Progenitor cell of endocrine pancreas (in vitro differentiated cells): ENCODE data around the gene TSC22D2. TPM values are rescaled to one million over a fixed set of nuclear protein-coding genes. Genes with fewer than 3 reads are reported as not detected.

Experiments used
- DNase-seq: peaks from one replicate; pipeline ENCODE4 v3.0.0; 2021; ENCODE audit warnings: low spot score; ENCODE audit not compliant: unreplicated experiment
- H3K27ac Mint-ChIP-seq: 2 replicates; pipeline ENCODE4 v1.8.0; 2021; ENCODE audit warnings: mild to moderate bottlenecking, moderate library complexity, mixed read lengths
- H3K27me3 Mint-ChIP-seq: 2 replicates; pipeline ENCODE4 v1.8.0; 2021; ENCODE audit warnings: mixed read lengths
- H3K36me3 Mint-ChIP-seq: 2 replicates; pipeline ENCODE4 v1.8.0; 2022; ENCODE audit warnings: mixed read lengths; ENCODE audit not compliant: insufficient read depth
- H3K4me1 Mint-ChIP-seq: 2 replicates; pipeline ENCODE4 v1.8.0; 2021; ENCODE audit warnings: low read depth, mixed read lengths
- H3K4me3 Mint-ChIP-seq: 2 replicates; pipeline ENCODE4 v1.8.0; 2021; ENCODE audit warnings: low read depth, mild to moderate bottlenecking, moderate library complexity, mixed read lengths
- H3K9me3 Mint-ChIP-seq: 2 replicates; pipeline ENCODE4 v1.8.0; 2021; ENCODE audit warnings: low read depth, mixed read lengths
- CTCF ChIP-seq: fragments of 200-600 bp; sonication (generic); IDR thresholded peaks from one replicate; pipeline ENCODE4 v1.5.0; 2021; ENCODE audit warnings: antibody characterized with exemption, mild to moderate bottlenecking; ENCODE audit not compliant: unreplicated experiment
- total RNA-seq: library from RNA; stranded (reverse); gene quantifications from 2 replicates; pipeline ENCODE4 v1.2.1, GENCODE V29; 2021

The TSC22D2 gene
- total RNA-seq, 1 donor from 2014 or later, result 31.9 TPM

- H3K4me1 Mint-ChIP-seq, result peaks cover 22% of the 10 kb centered on the region
- no peak for TF ChIP-seq CTCF
- H3K27ac Mint-ChIP-seq, result no peak overlapping the region
- H3K4me3 Mint-ChIP-seq, result no peak overlapping the region
- no peaks in the 10 kb centered on the region for H3K27me3 Mint-ChIP-seq
- DNase-seq, result no peak
- peaks cover 16% of the 10 kb centered on the region for H3K36me3 Mint-ChIP-seq
- no peaks in the 10 kb centered on the region for H3K9me3 Mint-ChIP-seq
These were observed 46.0 kb downstream of the TSC22D2 start for GRCh38 chr3:150454085-150454484.

- Mint-ChIP-seq H3K4me3 (no peak overlapping the region), H3K36me3 (peaks cover 17% of the 10 kb centered on the region), H3K9me3 (no peaks in the 10 kb centered on the region)
These were observed 46.5 kb downstream of the TSC22D2 start for GRCh38 chr3:150454622-150455021.

GRCh38 chr3:150455341-150455740, 47.2 kb downstream of the TSC22D2 start:
- no peak overlapping the region for H3K27ac Mint-ChIP-seq
- H3K4me1 Mint-ChIP-seq, result peaks cover 19% of the 10 kb centered on the region

More at GRCh38 chr3:150454622-150455021, 46.5 kb downstream of the TSC22D2 start:
- no peaks in the 10 kb centered on the region for H3K27me3 Mint-ChIP-seq
- H3K27ac Mint-ChIP-seq, result no peak overlapping the region
- no peak for DNase-seq
- no peak for TF ChIP-seq CTCF
- H3K4me1 Mint-ChIP-seq, result peaks cover 18% of the 10 kb centered on the region

GRCh38 chr3:150458001-150458400, 49.9 kb downstream of the TSC22D2 start:
- no peak for TF ChIP-seq CTCF
- no peak overlapping the region for H3K4me3 Mint-ChIP-seq
- DNase-seq, result no peak
- H3K27me3 Mint-ChIP-seq, result no peaks in the 10 kb centered on the region
- H3K27ac Mint-ChIP-seq, result no peak overlapping the region
- peaks cover 15% of the 10 kb centered on the region for H3K36me3 Mint-ChIP-seq
- H3K9me3 Mint-ChIP-seq, result no peaks in the 10 kb centered on the region
- H3K4me1 Mint-ChIP-seq, result peaks cover 19% of the 10 kb centered on the region

More at GRCh38 chr3:150455341-150455740, 47.2 kb downstream of the TSC22D2 start:
- Mint-ChIP-seq H3K27me3 (no peaks in the 10 kb centered on the region), H3K36me3 (peaks cover 17% of the 10 kb centered on the region), H3K4me3 (no peak overlapping the region), H3K9me3 (no peaks in the 10 kb centered on the region)
- TF ChIP-seq CTCF, result no peak
- DNase-seq, result no peak

GRCh38 chr3:150460484-150460883, 52.4 kb downstream of the TSC22D2 start:
- no peaks in the 10 kb centered on the region for H3K27me3 Mint-ChIP-seq
- H3K9me3 Mint-ChIP-seq, result no peaks in the 10 kb centered on the region
- H3K36me3 Mint-ChIP-seq, result peaks cover 15% of the 10 kb centered on the region
- H3K4me3 Mint-ChIP-seq, result no peak overlapping the region
- TF ChIP-seq CTCF, result no peak
- H3K27ac Mint-ChIP-seq, result no peak overlapping the region
- no peak for DNase-seq
- H3K4me1 Mint-ChIP-seq, result peaks cover 10% of the 10 kb centered on the region
